Measurements from ENCODE around the gene RPL36A.

GRCh38 chrX:101409043-101409442, 18.2 kb downstream of the RPL36A start:
- no peak for TF ChIP-seq ZNF274 (IDR thresholded peaks at IDR 0.05; ENCODE audit: low read depth, low read length)
- TF ChIP-seq YY1 (IDR thresholded peaks at IDR 0.05; ENCODE audit: insufficient read depth, insufficient read length), result no peak
